HG03095 (cell line): Measurements from ENCODE around the gene DIP2B.
A peak's percentile ranks its signal among the peaks of the same experiment; 100 is the strongest.

ENCODE experiments used
- ATAC-seq: cut with Tn5 transposase; IDR thresholded peaks from one replicate; pipeline ENCODE4 v1.9.1; 2021; ENCODE audit warnings: moderate library complexity; ENCODE audit not compliant: unreplicated experiment

The DIP2B gene

DNA sequence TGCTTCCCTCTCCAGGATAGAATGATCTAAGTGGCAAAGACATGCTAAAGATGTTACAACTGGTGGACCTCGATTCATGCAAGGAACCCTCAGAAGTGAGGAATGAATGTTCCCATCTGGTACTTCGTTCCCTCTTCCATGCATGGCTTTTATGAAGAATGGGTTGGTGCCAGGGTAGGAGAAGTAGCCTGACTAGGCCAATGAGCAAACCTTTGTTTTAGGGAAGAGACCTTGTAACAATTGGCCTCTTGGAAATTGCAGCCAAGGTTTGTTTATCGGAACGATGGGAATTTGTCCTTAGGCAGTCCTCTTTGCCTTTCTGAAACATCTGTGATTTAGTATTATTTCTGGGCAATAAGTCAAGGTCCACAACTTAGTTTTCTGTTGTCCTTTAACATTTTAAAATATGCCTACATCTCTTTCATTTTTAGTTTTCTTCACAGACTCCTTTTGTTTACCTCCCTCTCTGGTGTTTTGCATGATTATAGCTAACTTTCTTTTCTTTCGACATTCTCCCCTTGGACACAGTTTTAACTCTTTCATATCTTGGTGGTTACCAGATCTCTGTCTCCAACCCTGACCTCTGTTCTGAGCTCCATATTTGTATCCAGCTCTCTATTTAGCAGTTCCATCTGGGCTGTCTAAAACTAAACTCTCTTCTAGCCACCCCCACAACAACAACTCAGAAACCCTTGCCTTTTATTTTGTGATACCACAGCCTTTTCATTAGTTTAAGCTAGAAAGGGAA, 70.0 kb downstream of the DIP2B start:
- no peak for ATAC-seq

DNA sequence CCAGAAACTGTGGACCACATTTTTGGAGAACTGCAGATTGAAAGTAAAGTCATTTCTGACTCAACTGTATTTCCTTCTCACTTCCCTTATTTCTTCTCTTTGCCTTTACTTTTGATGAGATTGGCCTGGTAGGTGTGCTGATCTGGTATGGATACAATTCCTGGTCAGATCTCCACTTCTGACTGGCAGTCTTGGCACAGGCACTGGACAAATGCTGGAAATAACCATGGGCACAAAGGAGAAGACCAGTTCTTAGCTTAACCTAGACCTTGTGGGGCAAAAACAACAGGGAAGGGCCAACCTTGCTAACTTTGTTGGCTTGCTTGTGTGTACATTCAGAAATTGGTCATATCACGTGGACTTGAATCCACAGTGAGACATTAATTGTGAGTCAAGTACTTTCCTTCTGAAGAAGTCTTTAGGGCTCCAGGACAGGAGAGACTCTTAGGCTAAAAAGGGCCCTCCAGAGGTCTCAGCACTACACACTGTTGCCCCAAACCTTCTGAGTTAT, 75.0 kb downstream of the DIP2B start:
- no peak for ATAC-seq

DNA sequence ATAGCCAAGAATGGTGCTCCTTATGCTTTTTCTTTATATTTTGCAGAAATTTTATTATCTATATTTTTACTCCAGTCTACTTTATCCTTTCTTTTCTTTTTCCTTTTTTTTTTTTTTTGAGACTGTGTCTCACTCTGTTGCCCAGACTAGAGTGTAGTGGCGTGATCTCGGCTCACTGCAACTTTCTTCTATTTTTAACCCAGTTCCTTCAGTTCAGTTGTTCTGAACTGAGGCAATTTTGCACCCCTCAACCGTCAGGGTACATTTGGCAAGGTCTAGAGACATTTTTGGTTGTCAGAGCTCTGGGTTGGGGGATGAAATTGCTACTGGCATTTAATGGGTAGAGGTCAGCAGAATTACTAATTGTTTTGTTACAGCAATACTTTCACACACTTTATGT, 75.7 kb downstream of the DIP2B start:
- no peak for ATAC-seq

DNA sequence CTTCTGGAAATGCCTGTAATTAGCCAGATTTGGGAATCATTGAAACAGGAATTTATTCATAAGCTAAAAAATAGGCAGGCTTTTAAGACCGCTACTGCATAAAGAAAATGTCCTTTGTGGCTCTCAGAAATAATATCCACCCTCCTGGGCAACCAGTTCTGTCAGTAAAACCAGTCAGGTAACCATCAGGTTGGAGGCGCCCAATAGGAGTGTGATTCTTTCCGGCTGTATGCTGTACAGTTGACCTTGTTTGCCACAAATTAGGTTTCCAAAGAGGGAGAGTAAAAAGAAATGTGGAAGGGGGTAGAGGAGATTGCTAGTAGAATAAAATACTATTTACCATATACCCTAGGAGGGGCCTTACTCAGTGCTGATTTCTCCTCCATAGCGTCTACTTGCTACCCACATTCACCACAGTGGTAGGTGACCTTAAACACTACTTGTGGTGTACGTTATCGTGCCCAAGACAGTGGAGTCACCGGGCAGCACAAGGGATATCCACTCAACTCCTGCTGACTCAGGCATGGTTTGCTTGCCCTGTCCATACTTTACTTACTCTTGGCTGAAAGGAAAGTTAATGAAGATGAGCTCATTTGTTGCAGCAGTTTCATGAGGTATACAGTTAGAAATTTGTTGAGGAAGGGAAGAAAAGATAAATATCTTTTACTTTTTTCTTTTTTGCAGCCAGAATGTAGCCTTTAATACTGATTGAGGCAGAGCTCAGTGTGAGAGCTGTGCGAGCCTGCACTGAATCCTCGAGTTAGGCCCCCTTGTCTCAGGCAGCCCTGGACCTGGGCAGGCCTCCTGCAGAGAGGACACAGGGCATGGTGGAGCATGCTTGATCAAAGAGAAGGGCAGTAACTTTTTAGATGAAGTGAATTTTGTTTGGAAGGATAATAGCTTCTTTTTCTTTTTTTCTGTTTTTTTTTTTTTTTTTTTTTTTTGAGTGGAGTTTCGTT, 76.7 kb downstream of the DIP2B start:
- ATAC-seq, result no peak

DNA sequence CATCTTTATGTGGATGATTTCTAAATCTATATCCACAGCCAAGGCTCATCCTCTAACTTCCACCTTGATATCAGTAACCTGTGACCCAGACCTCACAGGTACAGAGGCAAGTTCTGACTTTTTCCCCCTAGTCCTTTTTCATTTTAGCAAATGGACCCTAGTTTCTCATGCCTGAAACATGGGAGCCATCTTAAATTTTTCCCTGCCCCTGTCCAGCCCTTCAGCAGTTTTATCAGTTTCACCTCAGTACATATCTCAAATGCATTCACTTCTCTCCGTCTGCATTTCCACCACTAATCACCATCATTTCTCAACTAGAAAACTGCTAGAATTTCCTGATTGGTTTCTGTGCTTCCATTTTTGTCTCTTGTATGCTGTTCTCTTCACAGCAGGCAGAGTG, 79.3 kb downstream of the DIP2B start:
- no peak for ATAC-seq

DNA sequence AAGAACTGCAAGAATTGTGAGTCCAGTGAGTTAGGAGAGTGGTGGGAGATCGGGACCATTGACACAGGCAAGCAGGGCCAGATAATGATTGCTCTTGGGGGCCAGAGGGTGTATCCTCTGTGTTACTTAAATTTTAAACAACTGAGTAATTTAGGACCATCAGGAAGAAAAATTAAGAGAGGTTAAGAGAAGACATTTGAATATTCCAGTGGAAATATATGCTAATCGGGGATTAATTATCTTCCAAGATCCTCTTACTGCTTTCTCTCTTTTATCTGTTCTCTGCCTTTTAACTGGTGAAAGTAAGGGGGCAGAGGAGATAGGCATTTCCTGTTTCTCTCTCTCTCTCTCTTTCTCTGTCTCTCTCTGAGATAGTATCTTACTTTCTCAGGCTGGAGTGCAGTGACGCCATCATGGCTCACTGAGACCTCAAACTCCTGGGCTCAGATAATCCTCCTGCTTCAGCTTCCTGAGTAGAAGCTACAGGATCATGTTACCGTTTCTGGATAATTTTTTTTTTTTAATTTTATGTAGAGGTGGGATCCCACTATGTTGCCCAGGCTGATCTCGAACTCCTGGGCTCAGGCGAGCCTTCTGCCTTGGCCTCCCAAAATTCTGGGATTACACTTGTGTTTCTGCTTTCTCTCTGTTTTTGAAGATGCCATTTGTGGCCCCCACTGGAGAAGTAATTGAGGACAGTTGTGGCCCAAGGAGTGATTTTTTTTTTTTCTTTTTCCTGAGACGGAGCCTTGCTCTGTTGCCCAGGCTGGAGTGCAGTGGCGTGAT, 85.1 kb downstream of the DIP2B start:
- ATAC-seq, result no peak

DNA sequence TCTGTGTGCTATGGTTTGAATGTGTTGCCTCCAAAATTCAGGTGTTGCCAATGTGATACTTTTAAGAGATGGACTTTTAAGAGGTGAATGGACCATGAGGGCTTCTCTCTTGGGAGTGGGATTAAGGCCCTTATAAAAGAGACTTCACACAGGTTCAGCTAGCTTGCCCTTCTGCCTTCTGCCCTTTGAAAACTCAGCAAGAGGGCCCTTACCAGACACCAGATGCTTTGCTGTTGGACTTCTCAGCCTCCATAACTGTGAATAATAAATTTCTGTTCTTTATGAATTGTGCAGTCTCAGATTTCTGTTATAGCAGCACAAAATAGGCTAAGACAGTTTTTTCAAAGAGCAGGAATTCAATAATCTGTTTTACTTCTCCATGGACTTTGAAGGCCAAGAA, 86.1 kb downstream of the DIP2B start:
- ATAC-seq, result no peak

DNA sequence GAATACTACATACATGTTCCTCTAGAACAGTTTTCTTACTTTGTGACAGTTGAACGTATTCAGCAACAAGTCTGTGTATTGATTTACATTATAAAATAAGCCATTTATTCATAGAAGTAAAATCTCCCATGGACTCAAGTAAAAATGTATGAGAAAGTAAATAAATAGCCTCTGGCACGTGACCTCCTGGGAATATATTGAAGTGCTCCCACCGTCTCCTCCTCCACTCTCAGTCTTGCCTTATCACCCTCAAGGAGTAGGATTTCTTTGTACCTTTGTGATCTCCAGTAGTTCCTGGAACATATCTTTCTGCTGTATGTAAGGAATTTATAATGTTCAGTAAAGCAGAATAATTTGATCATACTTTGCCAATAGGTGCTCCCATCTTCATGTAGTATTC, 90.9 kb downstream of the DIP2B start:
- ATAC-seq, result no peak

DNA sequence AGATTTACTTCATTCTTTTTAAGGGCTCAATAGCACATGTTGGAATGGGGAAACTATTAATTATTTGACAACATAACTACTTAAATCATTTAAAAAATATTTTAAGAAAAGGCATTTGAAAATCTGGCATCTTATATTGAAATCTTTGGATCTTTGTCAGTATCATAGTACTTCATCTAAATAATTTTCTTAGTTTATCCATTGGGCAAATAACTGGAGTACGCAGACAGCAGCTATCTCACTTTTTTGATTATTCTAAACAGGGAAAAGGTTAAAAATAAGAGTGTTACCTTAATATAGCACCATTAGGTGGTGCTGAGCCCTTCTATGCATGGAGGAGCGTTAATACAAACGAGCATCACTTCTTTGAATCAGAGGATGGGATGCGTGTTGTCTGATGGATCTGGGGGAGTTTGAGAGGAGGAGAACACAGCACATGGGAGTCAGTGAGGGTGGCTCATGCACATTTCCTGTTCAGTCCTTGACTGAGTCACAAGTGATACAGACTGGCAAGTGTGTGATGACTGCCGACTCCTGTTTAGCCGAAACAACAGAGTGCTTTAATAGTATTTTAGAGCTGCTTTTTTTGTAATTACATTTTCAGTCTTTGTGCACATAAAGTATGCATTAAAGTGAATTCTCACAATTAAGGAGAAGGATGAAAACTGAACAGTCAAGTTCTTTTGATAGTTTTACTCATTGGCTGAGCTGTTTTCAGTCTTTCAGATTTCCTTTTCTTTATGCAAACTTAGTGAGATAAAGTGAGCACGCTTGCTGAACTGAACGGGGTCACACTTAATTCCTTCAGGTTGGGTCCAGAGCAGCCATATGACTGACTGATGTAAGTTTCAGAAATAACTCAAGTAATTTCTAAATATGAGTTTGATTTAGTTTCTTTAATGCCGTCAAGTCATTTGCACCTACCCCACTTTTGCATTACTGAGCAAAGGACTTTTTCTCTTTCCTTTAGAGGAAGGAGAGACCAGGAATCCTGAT, 92.7 kb downstream of the DIP2B start:
- peak; percentile 91 for ATAC-seq

DNA sequence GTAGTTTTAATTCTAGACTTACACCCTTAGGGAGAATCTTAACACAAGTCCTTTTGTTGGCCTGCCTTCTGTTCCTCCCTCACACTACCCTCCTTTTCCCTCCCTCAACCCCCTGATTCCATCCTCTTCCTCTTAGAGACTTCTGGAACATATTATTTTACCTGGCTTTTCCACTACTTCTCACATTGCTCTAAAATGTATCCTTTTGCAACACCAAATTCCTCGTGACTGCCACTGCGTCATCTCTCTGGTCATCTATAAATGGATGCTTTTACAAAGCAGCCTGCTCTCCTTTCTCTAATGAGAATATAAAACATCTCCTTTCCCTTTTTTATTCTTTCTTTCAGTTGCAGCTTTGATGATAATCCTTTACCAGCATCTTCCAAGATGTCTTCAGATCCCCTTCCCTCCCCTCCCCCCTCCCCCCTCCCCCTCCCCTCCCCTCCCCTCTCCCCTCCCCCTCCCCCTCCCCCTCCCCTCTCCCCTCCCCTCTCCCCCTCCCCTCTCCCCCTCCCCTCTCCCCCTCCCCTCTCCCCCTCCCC, 93.6 kb downstream of the DIP2B start:
- no peak for ATAC-seq

DNA sequence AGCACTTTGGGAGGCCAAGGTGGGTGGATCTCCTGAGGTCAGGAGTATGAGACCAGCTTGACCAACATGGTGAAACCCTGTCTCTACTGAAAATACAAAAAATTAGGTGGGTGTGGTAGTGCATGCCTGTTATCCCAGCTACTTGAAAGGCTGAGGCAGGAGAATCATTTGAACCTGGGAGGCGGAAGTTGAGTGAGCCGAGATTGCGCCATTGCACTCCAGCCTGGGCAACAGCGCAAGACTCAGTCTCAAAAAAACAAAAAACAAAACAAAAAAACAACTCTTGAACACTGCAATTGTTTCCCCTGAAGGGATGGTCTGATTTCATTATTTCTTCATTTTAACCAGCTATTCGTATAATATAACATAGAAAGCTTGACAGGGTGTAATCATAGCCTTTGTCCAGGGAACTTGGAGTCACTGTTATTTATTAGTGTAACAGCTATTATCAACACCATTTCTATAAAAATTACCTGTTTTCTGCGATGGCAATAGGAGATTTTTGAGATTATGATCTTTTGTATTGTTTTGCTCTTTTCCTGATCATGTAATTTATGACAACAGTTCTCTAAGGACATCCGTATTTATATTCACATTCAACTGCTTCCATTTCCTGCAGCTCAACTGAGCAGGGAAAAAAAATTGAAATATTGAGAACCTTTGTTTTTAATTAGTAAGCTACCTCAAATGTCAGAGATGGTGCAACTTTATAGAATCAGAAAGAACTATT, 94.7 kb downstream of the DIP2B start:
- ATAC-seq, result no peak

DNA sequence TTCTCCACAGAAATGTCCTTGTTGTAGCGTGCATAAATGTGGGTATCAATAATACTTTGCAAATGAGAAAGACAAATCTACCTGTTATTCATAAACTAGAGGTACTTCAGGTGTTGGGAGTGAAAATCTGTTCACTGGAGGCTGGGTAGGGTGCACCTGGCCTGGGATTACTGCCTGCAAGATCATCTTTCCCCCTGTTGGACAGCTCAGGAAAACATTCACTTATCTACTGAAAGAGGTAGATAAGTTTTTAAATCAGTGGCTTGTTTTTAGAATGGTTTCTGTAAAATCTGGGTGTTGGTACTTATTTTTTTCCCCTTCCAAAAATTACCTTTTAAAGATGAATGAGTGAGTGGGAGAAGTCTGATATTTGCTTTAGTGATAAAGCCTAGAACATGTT, 95.6 kb downstream of the DIP2B start:
- ATAC-seq, result no peak

DNA sequence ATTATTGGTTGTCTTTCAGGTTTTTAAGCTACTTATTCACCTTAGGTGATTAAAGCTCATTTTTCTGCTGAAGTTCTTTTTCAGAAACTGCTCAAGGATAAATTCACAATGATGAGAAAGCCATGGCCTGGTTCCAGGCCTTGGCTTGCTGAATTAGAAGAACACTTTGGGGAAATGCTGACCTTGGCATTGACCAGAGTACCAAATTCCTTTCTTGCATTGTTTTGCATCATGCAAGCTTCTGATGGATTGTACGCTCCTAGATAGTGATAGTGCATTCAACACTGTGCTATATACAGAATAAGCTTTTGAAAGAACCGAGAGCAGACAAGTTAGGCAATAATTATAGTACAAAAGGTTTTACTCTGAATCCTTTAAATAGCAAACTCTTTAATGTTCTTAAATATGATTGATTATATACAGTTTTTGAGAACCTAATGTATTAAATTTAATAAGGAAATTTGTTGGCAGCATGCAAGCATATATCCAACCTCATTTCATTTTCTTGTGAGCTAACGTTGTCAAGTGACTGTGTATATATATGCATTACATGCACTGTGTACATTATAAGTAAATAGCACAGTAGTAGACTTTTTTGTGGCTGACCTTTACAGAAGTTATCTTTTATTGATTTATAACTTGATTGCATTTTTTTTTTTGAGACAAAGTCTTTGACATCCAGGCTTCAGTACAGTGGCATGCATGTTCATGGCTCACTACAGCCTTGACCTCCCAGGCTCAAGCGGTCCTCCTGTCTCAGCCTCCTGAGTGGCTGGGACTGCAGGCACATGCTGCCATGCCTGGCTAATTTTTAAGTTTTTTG, 99.2 kb downstream of the DIP2B start:
- ATAC-seq, result no peak

DNA sequence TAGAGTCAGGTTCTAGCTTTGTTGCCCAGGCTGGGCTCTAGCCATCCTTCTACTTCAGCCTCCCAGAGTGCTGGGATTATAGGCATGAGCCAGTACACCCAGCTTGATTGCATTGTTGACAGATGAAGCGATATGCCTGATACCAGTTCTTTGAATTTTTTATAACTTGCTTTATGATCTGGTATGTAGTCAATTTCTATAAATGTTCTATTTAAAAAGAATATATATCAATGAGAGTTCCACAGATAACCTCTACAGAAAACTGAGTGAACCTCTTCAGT, 99.8 kb downstream of the DIP2B start:
- no peak for ATAC-seq

DNA sequence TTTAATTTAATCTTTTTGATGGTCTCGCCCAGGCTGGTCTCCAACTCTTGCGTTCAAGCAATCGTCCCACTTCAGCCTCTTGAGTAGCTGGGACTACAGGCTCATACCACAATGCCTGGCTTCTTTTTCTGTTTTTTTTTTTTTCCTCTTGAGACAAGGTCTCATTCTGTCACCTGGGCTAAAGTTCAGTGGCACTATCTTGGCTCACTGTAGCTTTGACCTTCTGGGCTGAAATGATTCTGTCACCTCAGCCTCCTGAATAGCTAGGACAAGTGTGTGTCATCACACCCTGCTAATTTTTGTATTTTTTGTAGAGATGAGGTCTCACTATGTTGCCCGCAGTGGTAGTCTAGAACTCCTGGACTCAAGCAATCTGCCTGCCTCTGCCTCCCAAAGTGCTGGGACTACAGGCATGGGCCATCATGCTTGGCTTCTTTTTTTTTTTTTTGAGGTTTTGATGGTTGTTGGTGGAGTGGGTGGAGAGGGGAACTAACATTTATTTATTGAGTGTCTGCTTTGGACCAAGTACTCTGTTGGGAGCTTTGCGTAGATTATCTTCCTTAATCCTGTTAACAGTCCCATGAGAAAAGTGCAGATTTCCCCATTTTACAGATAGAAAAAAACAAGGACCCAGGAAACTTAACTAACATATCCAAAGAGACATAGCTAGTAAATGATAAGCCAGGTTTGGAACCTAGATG, 102.0 kb downstream of the DIP2B start:
- ATAC-seq, result no peak

DNA sequence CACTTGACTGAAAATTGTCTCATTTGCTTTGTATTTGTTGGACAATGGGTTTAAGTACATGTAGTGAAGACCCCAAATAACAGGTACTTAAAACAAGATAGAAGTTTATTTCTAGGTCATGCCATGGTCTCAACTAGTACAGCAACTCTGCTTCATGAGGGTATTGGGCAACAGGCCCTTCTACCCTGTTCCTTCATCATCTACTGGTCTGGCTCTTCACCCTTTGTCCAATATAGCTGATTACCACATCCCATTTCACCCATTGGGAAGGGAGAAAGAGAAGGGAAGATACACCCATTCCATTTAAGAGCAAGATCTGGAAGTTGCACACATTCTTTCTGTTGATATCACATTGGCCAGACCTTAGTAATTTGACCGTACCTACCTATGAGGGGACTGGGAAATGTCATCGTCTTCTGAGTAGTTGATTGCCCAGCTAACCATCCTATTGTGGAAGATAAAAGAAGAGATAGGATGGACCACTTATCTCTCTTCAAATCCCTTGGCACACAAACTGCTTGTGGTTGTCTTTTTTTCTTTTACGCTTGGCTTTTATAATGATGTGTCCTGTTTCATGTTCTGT, 104.6 kb downstream of the DIP2B start:
- no peak for ATAC-seq

DNA sequence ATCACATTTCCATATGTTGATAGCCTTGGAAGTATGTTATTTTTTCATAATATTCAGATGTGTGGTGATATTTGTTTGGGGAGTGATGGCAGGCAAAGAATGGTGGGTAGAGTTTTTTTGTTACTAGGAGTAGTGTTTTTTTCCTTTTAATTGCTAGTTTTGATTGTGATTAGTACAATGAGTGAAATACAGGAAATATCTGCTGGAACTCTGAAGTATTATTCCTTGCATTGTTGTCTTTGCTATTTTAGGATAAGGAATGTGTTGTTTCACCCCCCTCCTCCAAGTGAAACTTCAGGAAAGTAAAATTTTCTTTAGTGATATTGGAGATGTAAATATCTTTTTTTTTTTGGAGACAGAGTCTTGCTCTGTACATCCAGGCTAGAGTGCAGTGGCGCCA, 105.4 kb downstream of the DIP2B start:
- ATAC-seq, result no peak
